ENCODE measurements around the gene SENP2.

Gene SENP2

GRCh38 chr3:185680231-185680630, 94.1 kb downstream of the SENP2 start:
- DNase-seq (ENCODE audit: low read depth), result no peak

Data from non-pigmented ciliary epithelial cell (primary cell).